NCI-H2171 (cell line): ENCODE measurements around the gene GALNT13.

ENCODE experiments used
- DNase-seq: peaks from one replicate; lab custom pipeline; 2025; lab: John Stamatoyannopoulos, UW

Gene GALNT13

DNA sequence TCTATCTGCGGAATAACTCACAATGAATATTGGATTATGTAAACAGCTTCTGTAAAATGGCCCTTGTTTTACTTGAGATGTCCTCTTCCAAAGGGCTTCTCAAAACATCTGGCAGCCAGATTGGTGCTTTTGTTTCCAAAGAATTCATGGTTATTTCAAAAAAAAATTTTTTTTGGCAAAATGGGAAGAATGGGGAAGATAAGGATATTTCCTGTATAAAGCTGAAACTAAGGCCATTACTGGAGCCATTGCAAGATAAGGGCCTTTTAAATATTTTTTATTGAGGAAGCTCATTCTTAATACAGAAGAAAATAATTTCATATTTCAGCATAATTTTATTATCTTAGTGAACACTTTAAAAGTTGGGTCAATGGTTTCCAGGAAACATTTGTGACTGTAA is 259.1 kb downstream of the GALNT13 start:
- DNase-seq: no peak

DNA sequence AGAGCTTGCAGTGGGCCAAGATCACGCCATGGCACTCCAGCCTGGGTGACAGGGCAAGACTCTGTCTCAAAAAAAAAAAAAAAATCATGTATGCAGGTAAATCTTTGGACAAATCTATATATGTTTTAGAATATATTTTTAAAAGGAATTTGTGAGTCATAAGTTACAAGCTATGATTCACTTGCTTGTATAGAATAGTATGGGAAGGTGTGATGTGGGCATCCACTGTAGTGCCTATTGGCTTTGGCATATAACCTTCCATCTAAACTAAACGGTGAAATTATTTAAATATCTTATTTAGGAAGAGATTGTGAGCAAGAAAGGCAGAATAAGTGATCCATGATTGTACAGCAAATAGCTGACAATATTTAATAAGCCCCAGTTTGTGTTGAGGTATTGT is 261.1 kb downstream of the GALNT13 start:
- DNase-seq: no peak

DNA sequence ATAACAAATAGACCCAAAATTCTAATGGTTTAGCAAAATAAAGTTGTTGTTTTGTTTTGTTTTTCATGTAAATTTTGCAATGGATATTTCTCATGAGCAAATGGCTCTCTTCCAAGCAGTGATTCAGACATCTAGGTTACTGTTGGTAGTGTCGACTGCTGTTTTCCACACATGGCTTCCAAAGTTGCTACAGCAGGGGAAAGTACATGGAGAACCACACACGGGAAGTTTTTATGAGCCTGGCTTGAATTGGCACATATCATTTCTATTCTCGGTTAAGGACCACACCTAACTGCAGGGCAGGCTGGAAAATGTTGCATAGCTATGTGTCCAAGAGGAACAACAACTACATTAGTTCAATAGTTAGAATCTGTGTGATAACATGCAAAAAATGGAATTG is 262.1 kb downstream of the GALNT13 start:
- no peak for DNase-seq

DNA sequence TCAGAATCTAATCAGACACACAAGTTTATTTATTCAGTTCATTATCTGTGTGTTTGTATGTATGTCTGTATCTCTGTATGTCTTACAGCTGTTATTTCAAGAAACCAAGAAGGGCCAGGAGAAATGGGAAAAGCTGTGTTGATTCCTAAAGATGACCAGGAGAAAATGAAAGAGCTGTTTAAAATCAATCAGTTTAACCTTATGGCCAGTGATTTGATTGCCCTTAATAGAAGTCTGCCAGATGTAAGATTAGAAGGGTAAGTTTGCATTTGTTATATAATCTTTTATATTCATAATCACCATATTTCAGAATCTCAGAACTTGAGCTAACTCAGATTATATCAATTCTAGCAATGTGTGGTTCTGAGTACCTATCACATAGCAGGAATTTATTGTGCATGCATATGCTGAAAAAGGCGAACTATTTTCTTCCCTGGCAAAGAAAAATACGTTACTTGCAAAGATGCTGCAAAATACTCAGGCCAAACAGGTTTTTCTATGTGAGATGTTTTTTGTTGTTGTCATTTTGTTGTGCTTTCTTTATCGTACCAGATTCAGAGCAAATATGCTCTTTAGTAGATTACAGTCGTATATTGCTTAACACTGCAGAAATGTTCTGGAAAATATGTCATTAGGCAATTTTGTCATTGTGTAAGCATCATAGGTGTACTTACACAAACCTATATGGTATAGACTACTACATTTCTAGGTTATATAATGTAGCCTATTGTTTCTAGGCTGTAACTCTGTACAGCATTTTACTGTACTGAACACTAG is 268.7 kb downstream of the GALNT13 start:
- DNase-seq: no peak

DNA sequence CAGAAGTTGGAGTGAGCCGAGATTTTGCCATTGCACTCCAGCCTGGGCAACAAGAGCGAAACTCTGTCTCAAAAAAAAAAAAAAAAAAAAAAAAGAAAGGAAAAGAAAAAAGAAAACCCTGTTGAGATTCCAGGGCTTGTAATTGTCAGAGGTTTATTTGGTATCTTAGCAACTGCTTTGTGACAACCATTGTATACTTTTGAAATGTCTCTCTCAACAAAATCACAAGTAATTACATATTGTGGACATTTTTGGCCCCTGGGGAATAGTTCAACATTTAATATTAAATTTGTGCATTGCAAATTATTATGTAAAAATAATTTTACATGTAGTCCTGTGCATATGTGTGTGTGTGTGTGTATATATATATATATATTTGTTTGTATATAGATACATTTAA is 270.8 kb downstream of the GALNT13 start:
- DNase-seq: no peak

DNA sequence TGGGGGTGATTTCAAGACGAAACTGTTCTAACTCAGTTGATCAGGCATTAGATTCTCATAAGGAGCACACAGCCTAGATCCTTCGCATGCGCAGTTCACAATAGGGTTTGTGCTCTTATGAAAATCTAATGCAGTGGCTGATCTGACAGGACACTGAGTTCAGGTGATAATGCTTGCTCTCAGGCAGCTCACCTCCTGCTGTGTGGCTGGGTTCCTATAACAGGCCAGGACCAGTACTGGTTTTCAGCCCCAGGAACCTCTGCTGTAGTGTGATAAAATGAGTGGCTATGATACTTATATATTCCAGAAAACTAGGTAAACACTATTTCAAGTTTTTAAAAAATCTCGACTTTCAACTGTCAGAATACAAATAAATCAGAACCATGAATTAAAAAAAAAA is 271.4 kb downstream of the GALNT13 start:
- no peak for DNase-seq

DNA sequence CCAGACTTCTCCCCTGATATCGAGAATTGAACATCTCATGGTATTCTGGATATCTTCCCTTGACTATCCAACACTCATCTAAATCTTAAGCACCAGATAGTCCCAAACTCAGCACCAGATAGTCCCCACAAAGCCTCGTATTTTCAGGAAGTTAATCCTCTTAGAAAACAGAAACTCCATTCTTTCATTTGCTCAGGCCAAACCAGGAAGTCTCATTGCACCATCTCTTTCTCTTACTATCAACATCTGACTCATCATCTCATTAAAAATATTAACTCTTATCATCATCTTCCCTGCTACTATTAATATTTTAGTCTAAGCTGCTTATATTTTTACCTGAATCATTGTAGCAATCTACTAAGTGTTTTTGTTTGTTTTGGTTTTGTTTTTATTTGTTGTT is 286.4 kb downstream of the GALNT13 start:
- no peak for DNase-seq

DNA sequence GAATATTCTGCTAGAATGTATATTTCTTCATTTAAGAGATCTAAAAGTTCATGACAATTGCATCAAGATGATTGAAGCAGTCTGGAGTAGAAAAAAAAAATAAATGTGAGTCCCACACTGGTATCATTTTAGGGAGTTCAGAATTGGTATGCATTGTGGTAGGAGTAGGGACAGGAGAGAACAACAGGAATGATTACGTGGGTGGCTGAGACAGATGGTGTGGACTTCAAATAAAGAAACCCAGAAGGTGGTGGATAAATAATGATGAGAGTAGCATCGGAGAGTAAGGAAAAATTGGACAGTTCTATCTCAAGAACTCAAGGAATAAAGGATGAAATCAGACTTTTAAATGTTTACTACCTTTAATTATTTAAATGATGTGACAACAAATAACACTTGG is 289.6 kb downstream of the GALNT13 start:
- DNase-seq: no peak

DNA sequence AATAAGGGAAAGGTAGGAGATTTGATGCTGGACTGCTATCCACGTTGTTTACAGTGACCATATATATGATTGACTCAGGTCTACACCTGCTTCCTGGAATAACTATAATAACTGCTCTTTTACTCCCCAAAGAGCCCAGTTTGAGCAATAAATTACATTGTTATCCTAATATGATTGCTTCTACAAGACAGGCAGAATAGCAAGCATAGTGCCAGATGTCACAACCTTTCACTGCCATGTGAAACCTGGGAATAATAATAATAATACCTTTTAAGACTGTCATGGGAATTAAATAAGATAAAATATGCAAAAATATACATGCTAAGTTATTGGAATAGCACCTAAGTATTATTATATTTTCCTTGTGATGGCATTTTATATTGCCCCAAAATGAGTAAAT is 298.7 kb downstream of the GALNT13 start:
- no peak for DNase-seq

DNA sequence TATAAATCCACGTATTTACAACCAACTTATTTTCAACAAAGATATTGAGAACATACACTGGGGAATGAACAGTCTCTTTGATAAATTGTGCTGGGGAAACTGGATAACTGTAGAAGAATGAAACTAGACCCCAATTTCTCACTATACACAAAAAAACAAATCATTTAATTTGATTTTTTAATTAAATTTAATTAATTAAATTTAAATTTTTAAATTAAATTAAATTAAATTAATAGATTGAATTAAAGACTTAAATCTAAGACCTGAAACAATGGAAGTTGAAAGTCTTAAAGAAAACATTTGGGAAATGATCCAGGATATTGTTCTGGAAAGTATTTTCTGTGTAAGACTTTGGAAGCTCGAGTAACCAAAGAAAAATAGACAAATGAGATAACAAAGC is 301.4 kb downstream of the GALNT13 start:
- DNase-seq: no peak

DNA sequence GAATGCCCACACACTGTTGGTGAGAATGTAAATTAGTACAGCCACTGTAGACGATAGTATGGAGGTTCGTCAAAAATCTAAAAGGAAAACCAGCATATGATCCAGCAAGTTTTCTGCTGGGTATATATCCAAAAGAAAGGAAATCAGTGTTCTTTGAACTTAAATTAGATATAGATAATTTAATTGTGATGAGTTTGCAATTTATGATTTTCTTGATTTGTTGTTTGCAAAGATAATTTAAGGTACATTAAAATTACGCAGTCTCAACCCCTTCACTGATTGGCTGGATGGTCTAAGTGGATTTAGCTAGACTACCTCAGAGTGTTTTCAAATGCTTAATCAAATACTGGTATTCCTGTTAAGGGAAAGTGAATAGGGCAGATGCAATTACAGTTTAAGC is 302.2 kb downstream of the GALNT13 start:
- DNase-seq: no peak

DNA sequence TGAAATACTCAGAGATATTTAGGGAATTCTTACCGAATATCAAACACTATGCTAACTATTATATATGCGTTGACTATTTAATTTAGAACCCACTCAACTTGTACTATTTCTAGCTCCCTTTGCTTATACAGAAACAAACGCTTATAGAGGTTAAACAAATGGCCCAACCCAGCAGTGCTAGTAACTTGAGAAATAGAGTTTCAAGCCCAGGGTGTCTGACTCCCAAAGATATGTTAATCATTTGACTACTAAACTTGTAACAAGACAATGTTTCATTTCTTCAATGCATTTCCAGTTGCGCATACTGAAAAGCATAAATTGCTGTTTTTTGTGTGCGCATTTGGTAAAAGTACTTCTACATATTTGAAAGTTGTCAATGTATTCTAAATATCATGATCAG is 310.3 kb downstream of the GALNT13 start:
- no peak for DNase-seq

DNA sequence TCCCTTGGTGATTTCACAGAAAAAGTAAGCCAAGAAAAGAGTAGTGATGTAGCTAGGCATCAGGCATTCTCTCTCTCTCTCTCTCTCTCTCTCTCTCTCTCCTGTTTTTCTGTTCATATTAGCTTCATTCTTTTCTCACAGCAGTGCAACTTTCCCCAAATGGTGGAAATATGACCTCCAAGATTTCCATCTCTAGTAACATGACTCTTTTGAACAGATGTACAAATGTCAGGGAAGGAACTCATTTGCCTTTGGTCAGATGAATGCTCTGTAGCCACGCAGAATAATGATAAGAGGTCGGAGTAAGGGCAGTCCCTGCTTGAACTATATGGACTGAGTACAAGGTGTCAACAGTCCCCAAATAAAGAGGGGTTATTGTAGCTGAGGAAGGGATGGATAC is 316.2 kb downstream of the GALNT13 start:
- DNase-seq: peak; percentile 24

DNA sequence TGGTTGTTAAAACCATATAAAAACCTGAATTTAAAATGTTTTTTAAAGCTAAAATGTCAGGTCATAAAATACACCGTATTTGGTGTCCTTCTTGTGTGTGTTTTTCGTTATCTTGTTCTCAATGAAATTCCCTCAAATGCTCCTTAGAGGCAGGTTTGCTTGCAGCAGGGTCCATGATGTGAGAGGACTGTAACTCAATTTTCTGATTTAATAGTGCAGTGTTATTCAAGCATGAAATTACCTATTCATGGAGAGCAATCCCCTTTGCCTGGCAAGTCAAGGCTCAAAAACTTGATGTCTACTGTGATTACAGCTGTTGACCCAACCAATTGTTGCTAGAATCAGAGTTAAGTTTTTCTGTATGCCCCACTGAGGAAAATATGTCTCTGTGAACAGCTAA is 318.2 kb downstream of the GALNT13 start:
- no peak for DNase-seq

DNA sequence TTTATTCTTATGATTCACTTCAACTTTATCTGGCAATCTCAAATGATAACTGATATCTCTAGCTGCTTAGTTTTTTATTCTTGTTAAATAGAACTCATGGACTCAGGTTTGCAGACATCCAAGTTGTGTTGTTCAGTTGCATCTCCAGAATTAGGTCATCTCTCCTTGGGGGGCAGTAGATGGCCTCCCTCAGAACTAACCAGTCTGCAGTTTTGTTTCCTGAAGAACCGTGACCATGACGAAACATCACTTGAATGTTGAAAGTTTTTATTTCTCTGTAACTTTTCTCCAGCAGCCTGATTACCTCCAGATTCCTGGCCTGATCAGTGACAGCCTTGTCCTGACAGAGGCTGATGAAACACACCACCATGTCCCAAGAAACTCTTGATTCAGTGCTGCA is 321.5 kb downstream of the GALNT13 start:
- DNase-seq: no peak

DNA sequence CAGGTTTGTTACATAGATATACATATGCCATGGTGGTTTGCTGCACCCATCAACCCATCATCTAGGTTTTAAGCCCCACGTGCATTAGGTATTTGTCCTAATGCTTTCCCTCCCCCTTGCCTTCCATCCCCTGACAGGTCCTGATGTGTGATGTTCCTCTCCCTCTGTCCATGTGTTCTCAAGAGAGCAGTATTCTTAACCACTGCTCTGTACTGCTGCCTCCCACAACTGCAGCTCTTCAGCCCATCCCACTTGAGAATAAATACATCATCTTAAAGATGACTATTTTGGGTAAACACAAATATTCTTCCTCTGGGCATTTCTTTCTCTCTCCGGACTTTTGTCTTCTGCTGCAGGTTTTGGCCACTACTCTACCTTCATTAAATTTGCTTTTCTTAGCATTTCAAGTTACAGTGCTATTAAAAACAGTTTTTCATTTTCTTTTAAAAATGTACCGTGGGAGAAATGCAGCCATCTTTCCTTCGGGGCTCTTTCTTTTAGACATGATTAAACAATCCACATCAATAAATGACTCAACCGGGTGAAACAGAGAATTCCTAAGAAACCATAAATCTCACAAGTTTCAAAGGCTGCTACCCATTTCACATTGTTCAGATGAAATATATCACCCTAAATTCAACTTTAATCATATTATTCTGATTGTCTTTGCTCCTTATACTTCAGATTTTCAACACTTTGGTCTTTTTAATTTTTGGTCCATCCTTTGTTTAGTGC is 323.4 kb downstream of the GALNT13 start:
- no peak for DNase-seq

DNA sequence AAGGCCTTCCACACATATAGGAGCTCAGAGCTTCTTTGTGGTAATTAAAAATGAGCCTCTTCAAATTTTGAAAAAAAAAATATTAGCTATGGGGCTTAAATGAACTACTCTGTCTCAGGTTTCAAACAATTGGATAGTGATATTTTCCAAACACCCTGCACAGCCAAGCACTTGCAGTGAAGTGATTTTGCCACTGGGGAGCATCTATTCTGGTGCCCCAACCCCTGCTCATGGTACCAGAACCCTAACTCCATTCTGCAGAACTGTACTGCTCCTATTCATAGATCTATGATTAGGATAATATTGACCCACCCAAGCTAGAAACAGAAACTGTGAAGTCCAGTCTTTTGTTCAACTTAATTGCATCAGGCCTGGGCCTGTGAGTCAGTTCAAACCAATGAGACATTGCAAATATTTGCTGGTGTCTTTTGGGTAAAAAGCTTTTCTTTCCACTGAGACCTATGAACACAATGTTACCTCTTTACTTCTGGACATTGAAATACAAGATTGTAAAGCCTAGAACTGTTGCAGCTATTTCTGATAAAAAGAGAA is 324.0 kb downstream of the GALNT13 start:
- no peak for DNase-seq

DNA sequence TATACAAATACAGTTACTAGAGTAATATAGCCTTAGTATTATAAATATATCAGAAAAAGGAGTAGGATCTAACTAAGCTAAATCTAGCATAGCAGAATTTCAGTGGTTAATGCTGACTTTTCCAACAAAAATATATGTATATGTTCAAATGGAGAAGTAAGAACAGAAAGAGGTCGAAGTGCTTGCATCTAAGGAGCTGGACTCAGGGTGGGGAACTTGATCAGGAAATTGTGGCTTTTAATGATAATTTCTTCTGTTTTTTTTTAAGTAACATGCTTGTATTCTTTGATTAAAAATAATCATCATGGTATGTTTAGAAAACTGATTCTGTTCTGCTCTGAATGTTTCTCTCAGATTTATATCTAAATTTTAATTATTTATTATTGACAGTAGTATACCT is 327.1 kb downstream of the GALNT13 start:
- no peak for DNase-seq

DNA sequence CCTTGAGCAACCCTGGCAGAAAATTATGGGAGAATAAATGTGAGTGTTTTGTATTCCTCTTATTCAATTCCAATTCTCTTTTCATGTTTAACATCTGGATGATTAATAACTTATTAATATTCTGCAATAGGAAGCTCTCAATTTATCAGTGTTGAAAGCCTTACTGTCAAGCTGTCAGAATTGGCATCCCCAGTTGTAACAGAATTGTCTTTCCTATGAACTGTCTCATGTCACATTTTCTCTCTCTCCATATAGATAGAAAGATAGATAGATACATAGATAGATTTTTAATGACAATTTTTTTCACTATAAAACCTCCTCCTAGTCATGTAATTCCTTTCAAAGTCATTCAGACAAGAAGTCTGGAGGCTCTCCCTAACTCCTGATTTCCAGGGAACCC is 331.5 kb downstream of the GALNT13 start:
- DNase-seq: no peak

DNA sequence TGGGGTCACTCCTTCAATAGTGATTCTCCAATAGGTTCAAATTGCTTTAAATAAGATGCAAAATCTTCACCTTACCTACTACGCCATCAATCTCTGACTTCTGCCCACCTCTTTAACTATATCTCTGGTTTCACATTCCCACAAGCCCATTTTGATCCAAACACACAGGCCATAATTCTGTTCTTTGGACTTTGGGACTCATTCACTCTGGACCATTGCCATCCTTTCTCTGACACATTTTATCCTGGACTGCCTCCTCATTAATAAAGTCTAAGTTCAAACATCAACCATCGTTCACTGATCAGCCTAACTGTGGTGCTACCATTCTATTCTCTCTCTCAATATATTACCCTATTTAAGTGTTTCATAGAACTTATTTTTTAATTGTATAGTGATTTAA is 332.2 kb downstream of the GALNT13 start:
- no peak for DNase-seq

DNA sequence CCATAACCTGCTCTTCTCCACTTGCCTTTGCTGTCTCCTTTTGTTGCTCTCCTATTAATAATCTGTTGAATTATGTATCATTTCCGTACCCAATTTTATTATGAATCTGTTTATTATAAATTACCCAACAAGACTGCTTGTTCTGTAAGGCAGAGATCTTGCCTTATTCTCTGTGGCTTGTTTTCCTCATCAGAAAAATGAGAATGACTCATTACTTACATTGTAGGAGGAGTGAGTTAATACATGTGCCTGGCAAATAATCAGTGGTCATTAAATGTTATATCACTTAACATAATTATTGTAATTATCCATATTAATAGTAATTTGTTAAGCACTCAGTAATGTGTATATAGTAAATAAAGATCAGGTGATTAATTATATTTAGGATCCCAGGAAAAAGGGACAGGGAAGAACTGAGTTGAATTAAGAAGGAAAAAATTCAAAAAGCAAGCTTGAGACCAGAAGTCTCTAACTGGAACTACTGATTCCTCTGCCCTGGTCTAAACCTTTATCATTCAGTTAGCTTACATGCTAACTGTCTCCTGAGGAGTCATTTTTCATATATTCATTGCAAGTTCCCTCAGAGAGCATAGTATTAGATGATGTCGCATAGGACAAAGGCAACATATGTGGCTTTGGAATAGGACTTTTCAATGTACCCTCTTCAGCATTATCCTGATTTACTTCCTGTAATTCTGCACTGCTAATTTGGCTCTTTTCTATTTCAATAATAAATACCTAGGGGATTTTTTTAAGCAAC is 335.7 kb downstream of the GALNT13 start:
- no peak for DNase-seq

DNA sequence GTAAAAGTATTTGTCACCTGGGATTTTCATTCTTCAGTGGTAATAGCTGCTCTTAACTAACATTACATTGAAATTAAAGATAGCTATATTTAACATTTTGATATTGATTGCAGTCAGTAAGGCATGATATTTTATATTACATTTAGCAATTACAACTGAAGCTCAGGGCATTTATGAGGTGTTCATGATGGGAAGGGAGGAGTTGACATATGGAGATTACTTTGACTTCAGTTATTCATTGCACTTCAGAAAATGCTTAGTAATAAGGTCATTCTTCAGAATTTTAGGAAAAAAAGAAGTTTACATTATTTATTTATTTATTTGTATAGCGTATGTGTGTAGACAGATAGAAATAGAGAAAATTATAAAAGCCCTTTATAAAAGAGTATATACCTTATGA is 352.0 kb downstream of the GALNT13 start:
- DNase-seq: no peak

DNA sequence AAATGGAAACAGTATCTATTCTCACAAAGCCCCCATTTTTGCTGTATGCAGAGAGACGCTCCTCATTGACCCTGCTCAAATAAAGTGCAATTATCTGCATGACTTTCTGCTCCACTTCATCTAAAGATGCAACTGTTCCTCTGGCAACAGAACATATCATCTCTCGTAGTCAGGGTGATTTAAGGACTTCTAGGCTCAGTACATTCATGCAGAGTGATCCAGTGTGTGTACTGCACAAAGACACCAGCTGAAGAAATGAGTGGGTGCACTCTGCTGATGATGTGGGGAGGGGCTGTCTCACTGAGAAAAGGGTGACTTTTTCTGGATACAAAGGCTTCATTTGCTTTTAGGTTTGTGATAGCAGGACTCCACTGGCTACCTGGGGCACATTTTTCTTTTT is 355.2 kb downstream of the GALNT13 start:
- no peak for DNase-seq
